ENCODE results near the gene GZMA.
"Not testable (repeated sequence)": the region's sequence is repeated elsewhere in the genome, so short reads cannot be mapped to it uniquely, and the experiment has no call there.

Gene GZMA

DNA sequence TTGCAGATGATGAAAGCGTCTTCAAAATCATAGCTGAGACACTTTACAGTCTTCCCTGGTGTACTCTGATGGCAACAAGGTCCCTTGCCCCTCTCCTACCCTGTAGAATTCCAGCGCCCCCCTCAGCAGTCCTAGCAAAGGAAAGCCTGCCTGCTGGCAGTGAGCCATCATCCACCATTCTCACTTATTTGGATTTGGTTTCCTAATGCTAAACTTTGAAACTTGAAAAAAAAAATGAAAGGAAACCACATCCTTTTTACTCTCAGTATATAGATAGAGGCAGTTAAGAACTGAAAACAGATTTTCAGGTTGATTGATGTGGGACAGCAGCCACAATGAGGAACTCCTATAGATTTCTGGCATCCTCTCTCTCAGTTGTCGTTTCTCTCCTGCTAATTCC lies at the start of gene GZMA:
Gene GZMA (plus strand): TSS at position 299 of the 400 bp plus-strand sequence. CDS start 37 bp downstream, at position 336.
- DNase-seq, result no peak

DNA sequence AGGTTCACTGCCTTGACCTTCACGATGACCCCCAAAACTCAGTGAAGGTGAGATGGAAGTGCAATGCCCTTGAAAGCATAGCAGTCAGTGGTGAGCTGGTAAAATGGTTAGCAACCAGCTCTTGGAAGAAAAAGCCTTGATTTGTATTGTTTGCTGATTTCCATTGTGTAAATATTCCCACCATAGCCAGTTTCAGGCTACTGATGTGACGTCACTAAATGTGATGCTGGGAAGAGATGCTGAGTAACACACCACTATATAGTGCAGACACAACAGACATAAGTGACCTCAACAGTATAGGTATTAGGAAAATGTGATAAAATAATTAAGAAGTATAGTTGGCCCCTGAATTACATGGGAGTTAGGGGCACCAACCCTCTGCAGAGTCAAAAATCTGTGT lies 47.3 kb upstream of the GZMA start:
- no peak for DNase-seq

DNA sequence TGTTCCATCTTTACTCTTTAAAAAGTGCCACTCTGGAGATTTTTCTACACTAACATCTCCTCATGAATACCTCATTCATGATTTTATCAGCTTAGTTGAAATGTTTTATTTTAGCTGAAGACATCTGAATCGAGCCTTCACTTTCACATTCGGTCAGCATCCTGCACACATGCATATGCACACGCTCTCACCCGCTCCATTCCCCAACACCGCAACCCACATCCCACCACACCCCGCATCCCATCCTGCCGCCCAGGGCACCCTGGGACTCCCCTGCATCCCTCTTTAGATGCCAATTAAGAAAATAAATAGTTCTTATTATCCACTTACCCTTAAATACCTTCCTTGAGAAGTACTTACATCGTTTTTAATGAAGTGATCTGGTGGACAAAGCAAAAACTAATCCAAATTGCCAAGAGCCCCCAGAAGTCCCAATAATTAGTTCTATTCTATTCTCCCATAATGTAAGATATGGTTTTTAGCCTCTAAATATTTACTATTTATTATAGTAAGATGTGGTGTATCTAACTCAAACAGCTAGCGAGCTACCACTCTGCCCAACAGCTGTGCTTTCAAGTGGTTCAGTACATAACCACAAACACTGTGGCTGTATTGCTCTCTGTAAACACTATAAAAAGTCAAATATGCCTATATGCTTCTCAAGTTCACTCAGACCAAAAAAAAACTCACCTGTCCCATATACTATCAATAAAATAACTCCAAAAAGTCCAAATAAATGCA lies 40.2 kb upstream of the GZMA start:
- no peak for DNase-seq

DNA sequence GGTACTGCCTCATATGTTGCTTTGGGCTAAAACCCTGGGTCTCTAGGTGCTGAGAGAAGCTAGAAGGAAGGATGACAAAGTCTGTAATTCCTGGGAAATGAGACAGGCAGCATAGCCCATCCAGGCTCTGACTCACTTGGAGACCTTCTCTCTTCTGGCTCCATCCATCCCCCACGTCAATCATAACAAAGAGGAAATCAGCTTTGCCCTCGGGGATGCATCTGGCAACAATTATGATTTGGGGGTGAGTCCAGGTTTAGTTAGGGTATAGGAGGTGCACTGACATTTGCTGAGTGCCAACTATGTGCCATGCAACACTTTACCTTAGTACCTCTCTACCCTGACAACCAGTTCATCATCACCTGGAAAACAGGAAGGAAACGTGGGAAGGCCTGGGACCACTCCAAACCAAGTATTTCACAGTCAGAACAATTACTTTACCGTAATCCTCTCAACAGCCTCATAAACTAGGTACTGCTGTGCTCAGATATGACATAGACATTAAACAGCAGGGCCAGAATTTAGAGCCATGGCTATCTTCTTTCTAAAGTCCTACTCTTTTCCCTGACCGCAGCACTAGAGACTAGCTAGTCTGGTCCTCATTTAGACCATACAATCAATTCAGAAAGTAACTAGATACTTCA lies 39.1 kb upstream of the GZMA start:
- no peak for DNase-seq

DNA sequence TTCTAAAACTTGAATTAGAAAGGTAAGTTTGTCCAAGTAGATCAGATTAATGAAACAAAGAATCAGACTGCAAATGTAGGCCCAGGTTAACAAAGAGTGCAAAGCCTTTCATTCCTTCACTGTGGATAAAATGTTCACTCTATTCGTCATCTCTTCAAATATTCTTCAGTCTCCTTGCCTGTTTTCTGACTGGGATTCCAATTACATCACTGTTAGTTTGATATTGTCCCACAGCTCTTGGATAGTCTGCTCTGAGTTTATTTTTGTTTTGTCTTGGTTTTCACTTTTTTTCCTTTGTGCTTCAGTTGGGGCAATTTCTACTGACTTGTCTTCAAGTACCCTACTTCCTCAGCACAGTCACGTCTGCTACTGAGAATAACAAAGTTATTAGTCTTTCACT lies 38.5 kb upstream of the GZMA start:
- no peak for DNase-seq

DNA sequence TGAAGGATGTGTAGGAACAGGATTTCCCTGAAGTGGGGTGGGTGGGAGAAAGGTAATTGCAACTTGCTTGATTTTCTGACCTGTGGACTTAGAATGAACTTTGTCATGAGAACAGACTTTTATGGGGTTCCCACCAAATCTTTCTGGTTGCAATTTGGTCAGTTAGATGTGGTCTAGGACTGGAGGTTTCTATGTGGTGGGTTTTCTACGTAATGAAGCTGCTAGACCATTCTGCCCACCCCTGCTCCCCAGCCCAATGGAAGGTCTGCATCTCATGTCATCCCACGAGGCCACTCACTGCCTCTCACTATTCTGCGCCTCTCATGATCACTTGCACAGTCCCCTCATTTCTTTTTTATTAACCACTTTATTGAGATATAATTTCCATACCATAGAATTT lies 37.9 kb upstream of the GZMA start:
- no peak for DNase-seq

DNA sequence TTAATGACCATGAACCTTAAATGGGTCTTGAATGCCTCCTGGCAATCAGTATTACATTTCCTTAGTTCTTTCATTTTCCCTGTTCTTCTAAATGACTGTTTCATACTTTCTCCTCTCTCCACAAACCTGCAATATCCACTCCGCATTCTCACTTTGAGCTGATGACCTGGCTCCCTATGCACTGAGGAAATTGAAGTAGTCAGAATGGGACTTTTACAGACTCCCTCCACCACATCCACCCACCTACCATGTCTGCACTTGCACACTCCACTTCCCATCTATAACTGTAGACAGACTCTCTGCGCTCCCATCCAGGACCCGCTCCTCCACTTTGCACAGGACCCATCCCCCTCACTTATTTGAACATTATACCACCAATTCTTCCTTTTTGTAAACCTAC lies 36.2 kb upstream of the GZMA start:
- DNase-seq, result no peak

DNA sequence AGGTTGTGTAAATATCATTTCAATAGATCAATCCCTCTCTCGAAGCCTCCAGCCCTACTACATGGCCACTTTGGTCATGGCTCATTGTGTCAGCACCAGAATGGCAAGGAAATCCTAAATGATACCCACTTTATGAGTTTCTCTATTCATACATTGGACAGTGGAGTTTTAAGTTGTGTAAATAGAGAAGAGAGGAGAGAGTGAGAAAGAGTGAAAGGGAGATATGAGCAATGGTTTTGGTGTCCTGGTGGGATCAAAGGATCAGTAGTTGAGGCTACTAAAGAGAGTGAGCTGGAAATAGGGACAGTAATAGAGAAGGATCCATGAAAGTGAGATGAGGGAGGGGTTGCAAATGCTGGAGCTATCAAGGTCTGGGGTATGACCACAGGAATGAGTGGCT lies 31.5 kb upstream of the GZMA start:
- DNase-seq, result no peak

DNA sequence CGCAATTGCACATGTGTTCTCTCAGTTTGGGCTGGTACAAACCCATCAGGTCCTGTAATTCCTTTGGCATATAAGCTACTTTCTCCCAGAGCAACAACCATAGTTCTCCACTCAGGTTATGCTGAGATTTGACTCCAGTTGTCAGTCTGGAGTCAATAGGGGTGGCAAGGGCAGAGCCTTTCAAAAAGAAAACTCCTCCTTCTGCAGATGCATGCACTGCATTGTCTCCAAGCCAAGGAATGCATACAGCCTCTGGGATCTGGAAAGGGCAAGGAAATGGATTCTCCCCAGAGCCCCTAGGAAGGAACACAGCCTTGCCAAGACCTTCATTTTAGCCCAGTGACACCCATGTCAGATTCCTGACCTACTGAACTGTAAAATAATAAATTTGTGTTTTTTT lies 31.0 kb upstream of the GZMA start:
- DNase-seq, result no peak

DNA sequence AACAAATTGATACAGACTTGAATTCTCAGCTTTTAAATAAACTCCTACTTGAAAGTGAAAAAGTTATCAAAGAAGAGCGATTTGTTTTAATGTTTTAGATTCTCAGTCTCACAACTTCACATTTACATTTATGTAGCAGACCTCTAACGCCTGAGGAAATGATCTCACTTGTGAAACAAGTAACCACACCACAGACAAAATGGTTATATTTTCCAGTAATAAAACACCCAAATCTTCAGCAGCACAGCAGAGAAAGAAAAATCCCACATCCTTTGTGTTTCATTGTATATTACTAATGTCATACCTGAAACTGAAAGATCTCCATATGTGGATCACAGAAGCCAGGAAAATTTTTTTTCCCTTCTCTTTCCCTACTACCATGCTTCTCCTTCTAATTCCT lies 29.8 kb upstream of the GZMA start:
- no peak for DNase-seq

DNA sequence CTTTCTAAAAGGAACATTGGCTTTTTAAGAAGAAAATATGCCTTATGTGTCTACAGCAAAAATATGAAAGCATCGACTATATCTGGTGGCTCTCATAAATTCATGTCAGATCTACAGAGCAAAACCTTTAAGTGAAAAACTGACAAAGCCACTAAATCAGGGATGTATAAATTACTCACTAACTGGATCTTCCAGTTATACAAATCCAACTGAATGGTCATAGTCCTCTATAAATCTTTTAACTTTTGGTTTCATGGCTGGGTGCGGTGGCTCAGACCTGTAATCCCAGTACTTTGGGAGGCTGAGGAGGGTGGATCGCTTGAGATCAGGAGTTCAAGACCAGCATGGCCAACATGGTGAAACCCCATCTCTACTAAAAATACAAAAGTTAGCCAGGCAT lies 29.2 kb upstream of the GZMA start:
- no peak for DNase-seq

DNA sequence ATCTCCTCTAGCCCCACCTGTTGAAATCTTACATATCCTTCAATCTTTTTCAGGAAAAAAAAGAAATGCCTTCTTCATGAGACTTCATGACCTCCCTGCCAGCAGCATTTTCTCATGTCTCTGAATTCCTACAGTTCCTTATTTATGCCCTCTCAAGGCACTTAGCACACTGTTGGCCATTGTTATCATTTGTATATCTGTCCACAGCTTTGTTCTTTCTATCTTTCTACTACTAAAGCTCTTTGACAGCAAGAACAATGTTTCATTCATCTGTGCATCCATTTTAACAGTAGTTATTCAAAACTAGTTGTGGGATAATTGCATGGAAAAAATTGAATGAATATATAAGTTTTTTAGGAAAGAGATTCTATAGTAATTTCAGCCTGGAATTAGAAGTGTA lies 20.9 kb upstream of the GZMA start:
- DNase-seq, result no peak

DNA sequence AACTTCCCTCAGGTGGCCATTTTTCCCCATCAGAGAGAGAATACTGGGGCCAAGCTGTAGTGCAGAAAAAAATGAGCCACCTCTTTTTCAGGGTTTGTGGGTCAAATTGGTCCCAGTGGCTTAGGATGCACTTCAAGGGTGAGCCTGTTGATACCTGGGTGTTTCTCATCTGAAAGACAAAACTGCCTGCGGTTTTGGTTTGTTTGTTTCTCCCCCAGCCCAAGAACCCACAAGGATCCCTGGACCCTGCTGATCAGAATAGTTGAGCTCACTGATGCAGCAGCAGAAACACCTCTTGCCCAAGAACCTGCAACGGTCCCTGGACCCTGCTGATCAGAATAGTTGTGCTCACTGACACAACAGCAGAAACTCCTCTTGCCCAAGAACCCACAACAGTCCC lies 13.1 kb upstream of the GZMA start:
- DNase-seq, result not testable (repeated sequence)

DNA sequence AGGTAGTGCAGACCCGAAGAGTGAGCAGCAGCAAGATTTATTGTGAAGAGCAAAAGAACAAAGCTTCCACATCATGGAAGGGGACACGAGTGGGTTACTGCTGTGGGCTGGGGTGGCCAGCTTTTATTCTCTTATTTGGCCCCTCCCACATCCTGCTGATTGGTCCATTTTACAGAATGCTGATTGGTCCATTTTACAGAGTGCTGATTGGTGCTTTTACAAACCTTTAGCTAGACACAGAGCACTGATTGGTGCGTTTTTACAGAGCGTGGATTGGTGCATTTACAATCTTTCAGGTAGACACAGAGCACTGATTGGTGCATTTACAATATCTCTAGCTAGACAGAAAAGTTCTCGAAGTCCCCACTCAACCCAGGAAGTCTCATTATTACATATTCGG lies 11.4 kb upstream of the GZMA start:
- not testable (repeated sequence) for DNase-seq

DNA sequence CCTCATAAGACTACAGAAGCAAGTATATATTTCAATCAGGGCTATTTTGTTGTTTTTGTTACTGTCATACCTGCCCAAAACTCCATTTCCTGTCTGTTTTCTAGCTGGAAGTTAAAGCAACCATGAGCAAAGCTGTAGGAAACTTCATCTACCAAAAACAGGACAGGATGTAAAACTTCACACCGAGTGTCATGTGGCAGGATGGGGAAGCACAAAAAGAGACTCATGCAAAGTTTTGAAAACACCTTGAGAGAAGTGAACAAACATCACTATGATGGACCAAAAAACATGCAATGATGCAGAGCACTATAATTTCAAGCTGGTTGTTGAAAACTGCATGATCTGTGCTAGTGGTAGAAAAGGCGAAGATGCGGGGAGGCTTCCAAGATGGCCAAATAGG lies 6.3 kb upstream of the GZMA start:
- DNase-seq, result no peak

DNA sequence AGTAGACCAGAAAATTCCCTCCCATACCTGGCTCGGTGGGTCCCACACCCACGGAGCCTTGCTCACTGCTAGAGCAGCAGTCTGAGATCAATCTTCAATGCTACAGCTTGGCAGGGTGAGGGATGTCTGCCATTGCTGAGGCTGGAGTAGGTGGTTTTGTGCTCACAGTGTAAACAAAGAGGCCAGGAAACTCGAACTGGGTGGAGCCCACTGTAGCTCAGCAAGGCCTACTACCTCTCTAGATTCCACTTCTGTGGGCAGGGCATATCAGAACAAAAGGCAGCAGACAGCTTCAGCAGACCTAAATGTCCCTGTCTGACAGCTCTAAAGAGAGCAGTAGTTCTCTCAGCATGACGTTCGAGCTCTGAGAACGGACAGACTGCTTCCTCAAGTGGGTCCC lies 5.6 kb upstream of the GZMA start:
- DNase-seq, result no peak

DNA sequence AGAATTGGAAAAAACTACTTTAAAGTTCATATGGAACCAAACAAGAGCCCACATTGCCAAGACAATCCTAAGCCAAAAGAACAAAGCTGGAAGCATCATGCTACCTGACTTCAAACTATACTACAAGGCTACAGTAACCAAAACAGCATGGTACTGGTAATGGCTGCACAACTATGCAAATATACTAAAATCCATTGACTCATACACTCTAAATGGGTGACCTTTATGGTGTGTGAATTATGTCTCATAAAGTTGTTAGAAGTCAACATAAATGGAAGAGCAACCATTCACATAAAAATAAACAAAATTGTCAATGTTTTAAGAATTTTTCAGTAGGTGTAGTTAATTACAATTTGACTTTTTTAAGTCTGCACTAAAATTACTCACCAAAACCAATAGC lies 1.3 kb upstream of the GZMA start:
- DNase-seq, result not testable (repeated sequence)

DNA sequence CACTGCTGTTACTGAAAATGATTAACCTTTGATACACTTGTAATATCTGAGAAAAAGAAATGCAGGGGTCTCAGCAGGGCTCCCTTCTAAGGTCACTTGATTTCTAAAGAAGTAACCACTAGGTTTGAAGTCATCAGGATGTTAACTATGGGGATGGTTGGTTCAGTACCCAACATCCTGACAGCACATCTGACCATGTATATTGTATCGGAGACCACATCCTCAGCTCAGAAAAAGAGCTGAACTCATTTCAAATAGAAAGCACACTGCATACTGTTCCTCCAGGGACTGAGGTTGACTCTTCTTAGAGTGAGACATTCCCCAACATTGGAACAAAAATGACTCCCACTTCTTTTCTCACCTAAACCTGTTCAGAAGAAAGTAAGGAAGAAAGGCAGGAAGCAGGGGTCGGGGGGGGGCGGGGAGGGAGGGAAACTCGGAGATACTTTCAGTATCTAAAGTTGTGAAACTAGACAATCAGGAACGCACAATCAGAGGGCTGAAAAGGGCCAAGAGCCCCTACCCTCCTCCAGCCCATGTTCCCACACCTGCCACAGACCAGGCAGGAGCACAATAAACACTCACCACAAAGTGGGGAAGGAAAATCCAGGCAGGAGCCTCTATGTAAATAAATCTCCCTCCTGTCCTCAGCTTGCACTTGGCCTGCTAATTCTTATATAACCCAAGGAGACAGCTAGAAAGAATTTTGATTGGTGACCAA lies 730 bp upstream of the GZMA start:
- DNase-seq, result no peak

DNA sequence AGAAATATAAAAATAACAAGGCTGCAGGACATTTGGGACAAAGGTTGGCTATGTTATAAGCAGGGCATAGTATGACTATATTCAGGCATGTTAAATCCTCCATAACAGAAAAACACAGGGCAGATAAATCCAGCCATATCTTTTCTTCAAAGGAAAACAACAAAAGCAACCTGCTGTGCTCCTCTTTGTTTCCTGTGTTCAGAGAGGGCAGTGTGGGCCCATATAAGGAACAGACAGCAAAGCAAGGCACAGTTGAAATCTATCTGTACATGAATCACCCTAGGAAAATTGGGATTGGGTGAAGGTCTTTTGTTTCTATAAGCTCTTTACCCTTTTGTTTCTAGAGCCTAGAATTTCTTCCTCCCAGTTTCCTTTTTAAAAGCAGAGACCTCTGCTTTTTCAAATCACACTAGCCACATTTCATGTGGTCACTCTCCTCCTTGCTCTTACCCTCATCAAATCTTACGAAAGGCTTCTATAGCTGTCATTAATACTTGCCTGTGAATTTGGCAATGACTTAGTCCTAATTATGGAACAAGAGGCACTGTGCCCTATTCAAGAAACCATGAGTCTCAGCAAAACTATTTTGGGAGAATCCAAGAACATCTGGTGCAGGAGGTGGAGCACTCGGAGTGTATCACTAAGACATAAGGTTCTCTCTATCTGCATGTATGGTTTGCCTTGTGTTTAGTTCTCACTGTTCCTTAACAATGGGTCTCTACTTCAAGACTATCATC lies 1.8 kb downstream of the GZMA start:
- no peak for DNase-seq

DNA sequence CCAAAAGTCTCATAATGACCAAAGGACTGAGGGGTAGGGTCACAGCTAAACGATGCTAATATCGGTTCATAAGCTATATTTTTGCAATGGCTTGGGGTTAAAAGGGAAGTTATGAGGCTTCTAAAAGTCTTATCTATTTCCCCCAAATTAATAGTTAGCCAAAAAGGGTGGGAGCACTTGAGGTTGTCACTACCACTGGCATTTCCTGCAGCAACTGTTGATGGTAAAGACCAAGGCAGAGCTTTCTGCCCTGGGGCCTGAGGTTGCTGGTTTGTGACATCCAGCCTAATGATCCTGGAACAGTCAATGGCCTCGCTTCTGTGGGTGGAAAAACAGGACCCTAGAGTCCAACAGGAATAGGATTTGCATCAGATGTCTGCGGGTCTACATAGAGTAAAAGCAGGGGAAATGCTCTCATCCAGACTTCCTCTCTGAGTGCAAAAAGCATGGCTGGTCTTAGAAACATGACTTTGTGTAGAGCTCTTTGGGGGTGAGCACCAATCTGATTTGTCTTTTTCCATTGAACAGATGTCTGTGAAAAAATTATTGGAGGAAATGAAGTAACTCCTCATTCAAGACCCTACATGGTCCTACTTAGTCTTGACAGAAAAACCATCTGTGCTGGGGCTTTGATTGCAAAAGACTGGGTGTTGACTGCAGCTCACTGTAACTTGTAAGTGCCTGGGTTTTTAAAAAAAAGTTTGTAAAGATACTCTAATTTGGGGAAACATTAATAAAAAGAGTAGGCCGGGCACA lies 2.7 kb downstream of the GZMA start:
- DNase-seq, result no peak

DNA sequence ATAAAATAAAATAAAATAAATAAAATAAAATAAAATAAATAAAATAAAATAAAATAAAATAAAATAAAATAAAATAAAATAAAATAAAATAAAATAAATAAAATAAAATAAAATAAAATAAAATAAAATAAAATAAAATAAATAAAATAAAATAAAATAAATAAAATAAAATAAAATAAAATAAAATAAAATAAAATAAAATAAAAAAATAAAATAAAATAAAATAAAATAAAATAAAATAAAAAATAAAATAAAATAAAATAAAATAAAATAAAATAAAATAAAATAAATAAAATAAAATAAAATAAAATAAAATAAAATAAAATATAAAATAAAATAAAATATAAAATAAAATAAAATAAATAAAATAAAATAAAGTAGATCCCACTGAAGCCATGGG lies 3.5 kb downstream of the GZMA start:
- not testable (repeated sequence) for DNase-seq

DNA sequence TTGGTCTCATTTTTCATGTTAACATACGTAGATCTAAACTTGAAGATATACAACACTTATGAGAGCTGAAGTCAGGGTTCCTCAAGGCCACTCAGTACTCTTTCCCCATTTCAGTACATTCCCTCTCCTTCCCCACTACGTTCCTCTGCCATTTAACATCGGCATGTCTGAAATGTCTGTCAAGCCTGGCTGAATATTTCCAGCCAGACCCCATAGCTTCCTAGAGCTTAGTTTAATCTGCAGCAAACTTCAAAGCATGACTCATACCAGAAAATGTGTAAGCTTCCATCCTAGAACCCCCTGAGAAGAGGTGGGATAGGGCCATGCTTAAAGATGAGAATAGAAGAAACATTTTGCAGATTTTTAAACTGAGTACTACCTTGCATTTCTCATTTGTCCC lies 6.2 kb downstream of the GZMA start:
- DNase-seq, result no peak

DNA sequence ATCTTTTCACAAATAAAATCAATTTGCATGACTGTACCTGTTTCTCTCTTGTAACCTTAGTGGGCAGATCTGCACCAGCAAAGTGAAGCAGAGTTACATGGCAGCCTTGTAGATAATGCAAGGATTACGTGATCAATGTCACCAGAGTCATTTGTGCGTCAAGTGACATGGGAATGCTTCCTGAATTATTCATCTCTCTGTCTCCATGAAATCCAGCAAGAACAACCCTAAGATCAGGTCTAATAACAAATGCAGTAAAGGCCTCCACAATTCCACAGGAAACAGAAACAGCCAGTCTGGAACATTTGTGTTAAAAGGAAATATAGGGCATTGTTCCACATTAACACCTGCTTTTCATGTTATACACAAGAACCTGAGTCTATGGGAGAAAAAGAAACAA lies 7.8 kb downstream of the GZMA start:
- no peak for DNase-seq
